ENCODE results near the gene ME1. TPM values are rescaled to one million over a fixed set of nuclear protein-coding genes. Genes with fewer than 3 reads are reported as not detected.
"Not testable (repeated sequence)": the region's sequence is repeated elsewhere in the genome, so short reads cannot be mapped to it uniquely, and the experiment has no call there.

Gene ME1
- total and polyA plus RNA-seq, 7 donors, result 4.2 to 18.5 (median 11.3) TPM

DNA sequence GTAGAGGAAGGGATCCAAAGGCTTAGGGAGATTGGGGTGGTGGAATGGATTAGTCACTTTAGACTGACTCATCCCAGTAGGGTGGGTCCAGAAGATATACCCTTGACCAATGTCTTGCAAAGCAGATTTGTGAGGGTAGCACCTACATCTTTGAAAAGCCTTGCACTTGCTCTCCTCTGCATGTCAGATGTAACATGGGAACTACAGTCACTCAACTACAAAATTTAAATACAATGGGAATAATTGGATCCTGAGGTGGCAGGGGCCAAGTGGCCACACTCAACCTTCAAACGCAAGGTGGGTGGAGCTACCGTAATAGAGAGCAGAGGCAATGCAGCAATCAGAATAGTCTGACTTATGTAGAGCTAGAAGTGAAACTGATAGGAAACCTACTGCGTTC is 71.2 kb downstream of the ME1 start:
- TF ChIP-seq CTCF (IDR thresholded peaks at IDR 0.05) (no peak), POLR2AphosphoS5 (IDR thresholded peaks at IDR 0.05) (no peak), EP300 (IDR thresholded peaks at IDR 0.05) (no peak), POLR2A (IDR thresholded peaks at IDR 0.05) (no peak)
- no peak for DNase-seq
- Histone ChIP-seq H3K36me3 (no peaks in the 10 kb centered on the region), H3K4me3 (no peak overlapping the region), H3K27me3 (no peaks in the 10 kb centered on the region), H3K27ac (no peak overlapping the region), H3K4me1 (no peaks in the 10 kb centered on the region), H3K9me3 (peaks cover 0 to 2% (median 0%) of the 10 kb centered on the region in 4 donors)
- WGBS, 2 donors, result 79 to 97% methylated on average over 3 of the region's 3 CpGs
- intact Hi-C loops (cut with DNase I), result no loop called here

GRCh38 chr6:83354747-83355146 is 76.1 kb downstream of the ME1 start:
- Histone ChIP-seq H3K4me3 (no peak overlapping the region), H3K4me1 (no peaks in the 10 kb centered on the region), H3K9me3 (no peaks in the 10 kb centered on the region), H3K36me3 (no peaks in the 10 kb centered on the region), H3K27ac (no peak overlapping the region), H3K27me3 (no peaks in the 10 kb centered on the region)
- intact Hi-C loops (cut with DNase I), result no loop called here
- WGBS, 2 donors, result 92 to 93% methylated on average over 1 of the region's 1 CpG
- no peak for TF ChIP-seq EP300 (IDR thresholded peaks at IDR 0.05)
- no peak for TF ChIP-seq CTCF (IDR thresholded peaks at IDR 0.05)
- TF ChIP-seq POLR2AphosphoS5 (IDR thresholded peaks at IDR 0.05), result no peak
- TF ChIP-seq POLR2A (IDR thresholded peaks at IDR 0.05), result no peak
- no peak for DNase-seq

DNA sequence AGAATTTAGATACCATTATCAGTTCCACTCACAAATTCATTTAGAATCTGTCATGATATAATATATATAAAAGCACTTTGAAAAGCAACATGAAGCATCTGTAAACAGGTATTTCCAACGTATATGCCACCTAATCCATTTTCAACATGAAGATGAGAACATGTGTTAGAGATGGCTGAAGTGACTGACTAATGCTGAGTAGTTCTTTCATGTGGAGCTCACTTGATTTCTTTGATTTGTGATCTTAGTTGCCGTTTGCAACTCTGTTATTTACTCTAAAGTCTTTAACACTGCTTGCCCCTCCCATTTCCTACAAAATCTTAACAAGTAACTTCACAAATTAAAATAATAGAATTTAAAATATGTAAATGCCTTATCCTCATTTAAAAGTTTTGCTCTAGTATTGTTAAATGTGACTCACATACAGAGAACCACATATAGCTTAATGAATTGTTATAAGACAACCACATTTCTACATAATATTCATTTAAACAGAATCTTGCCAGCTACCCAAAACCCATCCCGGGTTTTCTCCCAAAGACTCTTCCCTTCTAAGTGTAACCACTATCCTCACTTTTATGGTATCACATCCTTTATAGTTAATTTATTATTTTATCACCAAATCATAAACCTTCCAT is 78.3 kb downstream of the ME1 start:
- Histone ChIP-seq H3K4me1 (no peaks in the 10 kb centered on the region), H3K36me3 (no peaks in the 10 kb centered on the region), H3K9me3 (no peaks in the 10 kb centered on the region), H3K27me3 (no peaks in the 10 kb centered on the region), H3K27ac (no peak overlapping the region), H3K4me3 (no peak overlapping the region)
- no peak for DNase-seq
- 49 to 74% methylated on average over 3 of the region's 3 CpGs for WGBS, 2 donors
- TF ChIP-seq CTCF (IDR thresholded peaks at IDR 0.05) (no peak), POLR2AphosphoS5 (IDR thresholded peaks at IDR 0.05) (no peak), EP300 (IDR thresholded peaks at IDR 0.05) (no peak)
- intact Hi-C loops (cut with DNase I), result no loop called here

- Histone ChIP-seq H3K36me3 (no peaks in the 10 kb centered on the region), H3K4me1 (no peaks in the 10 kb centered on the region), H3K9me3 (peaks cover 0 to 6% (median 0%) of the 10 kb centered on the region in 4 donors), H3K27me3 (no peaks in the 10 kb centered on the region), H3K27ac (no peak overlapping the region), H3K4me3 (no peak overlapping the region)
- TF ChIP-seq POLR2AphosphoS5 (IDR thresholded peaks at IDR 0.05) (no peak), EP300 (IDR thresholded peaks at IDR 0.05) (no peak), POLR2A (IDR thresholded peaks at IDR 0.05) (no peak), CTCF (IDR thresholded peaks at IDR 0.05) (no peak)
- whole genome bisulfite sequencing, 2 donors, result 87 to 90% methylated on average over 3 of the region's 3 CpGs
- intact Hi-C loops (cut with DNase I), result no loop called here
- no peak for DNase-seq
Measured at GRCh38 chr6:83343121-83343520, 87.7 kb downstream of the ME1 start.

GRCh38 chr6:83341765-83342164 is 89.1 kb downstream of the ME1 start:
- no peak for DNase-seq
- TF ChIP-seq POLR2A (IDR thresholded peaks at IDR 0.05) (no peak), POLR2AphosphoS5 (IDR thresholded peaks at IDR 0.05) (no peak)
- Histone ChIP-seq H3K4me3 (no peak overlapping the region), H3K9me3 (peaks cover 0 to 6% (median 0%) of the 10 kb centered on the region in 4 donors), H3K36me3 (no peaks in the 10 kb centered on the region), H3K4me1 (no peaks in the 10 kb centered on the region), H3K27me3 (no peaks in the 10 kb centered on the region), H3K27ac (no peak overlapping the region)
- WGBS, 2 donors, result 79 to 85% methylated on average over 2 of the region's 2 CpGs
- intact Hi-C loops (cut with DNase I), result no loop called here

DNA sequence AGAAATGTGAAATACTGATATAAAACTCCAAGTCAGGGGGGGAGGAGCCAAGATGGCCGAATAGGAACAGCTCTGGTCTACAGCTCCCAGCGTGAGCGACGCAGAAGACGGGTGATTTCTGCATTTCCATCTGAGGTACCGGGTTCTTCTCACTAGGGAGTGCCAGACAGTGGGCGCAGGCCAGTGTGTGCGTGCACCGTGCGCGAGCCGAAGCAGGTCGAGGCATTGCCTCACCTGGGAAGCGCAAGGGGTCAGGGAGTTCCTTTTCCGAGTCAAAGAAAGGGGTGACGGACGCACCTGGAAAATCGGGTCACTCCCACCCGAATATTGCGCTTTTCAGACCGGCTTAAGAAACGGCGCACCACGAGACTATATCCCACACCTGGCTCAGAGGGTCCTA is 96.9 kb downstream of the ME1 start:
- H3K36me3 ChIP-seq; intact Hi-C loops (cut with DNase I); H3K9me3 ChIP-seq; H3K4me1 ChIP-seq; H3K27me3 ChIP-seq; H3K4me3 ChIP-seq; H3K27ac ChIP-seq; DNase-seq: not testable (repeated sequence)
- 94 to 97% methylated on average over 16 to 18 of the region's 24 CpGs for WGBS, 2 donors

All from sigmoid colon (tissue), 7 donors.